Esophagus muscularis mucosa (tissue), 3 donors: ENCODE measurements around the gene MAML3.

ENCODE experiments used
- POLR2A ChIP-seq: fragments of 450-650 bp; IDR thresholded peaks from one replicate; pipeline ENCODE4 v1.6.1; 2017; ENCODE audit warnings: antibody characterized with exemption, moderate library complexity, mild to moderate bottlenecking, low read depth
- POLR2AphosphoS5 ChIP-seq, 2 donors: sonication (generic); formaldehyde crosslinking; IDR thresholded peaks; one replicate each; pipeline ENCODE4 v1.6.1; 2017; ENCODE audit warnings: antibody characterized with exemption in 2 of 2
- TF ChIP-seq, protein P1 (sequence below), 3 experiments: fragments of 200-600 bp in 2 of 3; fragments of 450-650 bp in 1 of 3; sonication (generic) in 2 of 3; IDR thresholded peaks; one replicate each; pipeline ENCODE4 v1.5.1; 2017 to 2019; ENCODE audit warnings: antibody characterized with exemption in 3 of 3, mild to moderate bottlenecking in 2 of 3, moderate library complexity in 1 of 3

DNA sequence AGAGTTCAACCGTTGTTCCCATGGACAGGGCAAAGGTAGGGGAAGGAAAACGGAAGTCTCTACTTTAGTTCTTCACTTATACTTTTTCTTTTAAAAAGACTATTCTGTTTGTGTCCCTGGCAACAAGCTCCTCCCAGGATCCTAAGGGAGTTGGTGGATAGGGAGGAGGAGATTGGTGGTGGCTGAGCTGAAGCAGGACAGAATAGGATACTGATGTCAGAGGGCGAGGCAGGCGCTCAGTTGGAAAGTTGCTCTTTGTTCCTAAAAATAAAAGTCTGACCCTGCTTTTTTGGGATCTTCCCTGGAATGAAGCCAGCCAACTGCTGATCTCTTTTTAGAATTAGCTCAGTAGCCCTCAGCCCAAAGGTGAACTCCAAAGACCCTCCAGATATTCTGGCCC, 383.6 kb downstream of the MAML3 start:
- TF ChIP-seq, protein P1, sequence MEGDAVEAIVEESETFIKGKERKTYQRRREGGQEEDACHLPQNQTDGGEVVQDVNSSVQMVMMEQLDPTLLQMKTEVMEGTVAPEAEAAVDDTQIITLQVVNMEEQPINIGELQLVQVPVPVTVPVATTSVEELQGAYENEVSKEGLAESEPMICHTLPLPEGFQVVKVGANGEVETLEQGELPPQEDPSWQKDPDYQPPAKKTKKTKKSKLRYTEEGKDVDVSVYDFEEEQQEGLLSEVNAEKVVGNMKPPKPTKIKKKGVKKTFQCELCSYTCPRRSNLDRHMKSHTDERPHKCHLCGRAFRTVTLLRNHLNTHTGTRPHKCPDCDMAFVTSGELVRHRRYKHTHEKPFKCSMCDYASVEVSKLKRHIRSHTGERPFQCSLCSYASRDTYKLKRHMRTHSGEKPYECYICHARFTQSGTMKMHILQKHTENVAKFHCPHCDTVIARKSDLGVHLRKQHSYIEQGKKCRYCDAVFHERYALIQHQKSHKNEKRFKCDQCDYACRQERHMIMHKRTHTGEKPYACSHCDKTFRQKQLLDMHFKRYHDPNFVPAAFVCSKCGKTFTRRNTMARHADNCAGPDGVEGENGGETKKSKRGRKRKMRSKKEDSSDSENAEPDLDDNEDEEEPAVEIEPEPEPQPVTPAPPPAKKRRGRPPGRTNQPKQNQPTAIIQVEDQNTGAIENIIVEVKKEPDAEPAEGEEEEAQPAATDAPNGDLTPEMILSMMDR (IDR thresholded peaks at IDR 0.05) = no peak
- TF ChIP-seq POLR2AphosphoS5 (IDR thresholded peaks at IDR 0.05) = no peak
- no peak for TF ChIP-seq POLR2A
